ENCODE data around the gene DACT1. TPM values are rescaled to one million over a fixed set of nuclear protein-coding genes. Genes with fewer than 3 reads are reported as not detected.

Gene DACT1
- total RNA-seq, 4 donors from 2014 or later: 2.4 to 11.0 (median 5.5) TPM

DNA sequence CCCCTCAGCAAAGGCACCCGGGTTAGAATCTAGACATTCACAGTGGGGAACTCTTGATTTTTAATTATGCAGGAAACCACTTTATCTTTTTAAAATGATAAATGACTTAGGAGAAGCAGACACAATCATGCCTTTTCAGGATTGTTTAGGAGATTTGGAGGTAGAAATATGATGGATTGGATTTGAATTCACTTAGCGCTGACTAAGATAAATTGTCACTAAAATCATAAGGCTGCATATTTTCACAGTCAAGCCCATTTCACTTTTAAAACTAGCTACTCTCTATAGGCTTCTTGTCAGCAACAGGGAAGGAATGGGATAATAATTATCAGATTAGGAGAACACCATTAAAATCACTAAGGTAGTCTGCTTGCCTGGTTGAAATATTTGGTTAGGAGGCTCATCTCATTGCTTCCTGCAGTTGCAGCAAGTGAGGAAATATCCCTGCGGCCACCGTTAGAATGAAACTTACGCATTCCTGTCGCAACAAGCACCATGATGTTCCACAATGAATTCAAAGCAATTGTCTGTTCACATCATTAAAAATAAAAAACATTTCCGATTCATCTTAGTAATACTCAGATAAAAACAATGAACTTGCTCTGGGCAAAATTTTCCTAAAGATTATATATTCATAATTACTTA is 31.9 kb downstream of the DACT1 start:
- DNase-seq (ENCODE audit: low spot score in 2 of 2): no peak
- intact Hi-C loops (cut with DNase I; ENCODE audit: low total_unique reads): no loop called here
- WGBS, 2 donors: 61 to 73% methylated on average over 7 of the region's 7 CpGs
- H3K4me3 ChIP-seq (ENCODE audit: low read depth, poor library complexity, severe bottlenecking): no peak overlapping the region
- TF ChIP-seq, protein P1, sequence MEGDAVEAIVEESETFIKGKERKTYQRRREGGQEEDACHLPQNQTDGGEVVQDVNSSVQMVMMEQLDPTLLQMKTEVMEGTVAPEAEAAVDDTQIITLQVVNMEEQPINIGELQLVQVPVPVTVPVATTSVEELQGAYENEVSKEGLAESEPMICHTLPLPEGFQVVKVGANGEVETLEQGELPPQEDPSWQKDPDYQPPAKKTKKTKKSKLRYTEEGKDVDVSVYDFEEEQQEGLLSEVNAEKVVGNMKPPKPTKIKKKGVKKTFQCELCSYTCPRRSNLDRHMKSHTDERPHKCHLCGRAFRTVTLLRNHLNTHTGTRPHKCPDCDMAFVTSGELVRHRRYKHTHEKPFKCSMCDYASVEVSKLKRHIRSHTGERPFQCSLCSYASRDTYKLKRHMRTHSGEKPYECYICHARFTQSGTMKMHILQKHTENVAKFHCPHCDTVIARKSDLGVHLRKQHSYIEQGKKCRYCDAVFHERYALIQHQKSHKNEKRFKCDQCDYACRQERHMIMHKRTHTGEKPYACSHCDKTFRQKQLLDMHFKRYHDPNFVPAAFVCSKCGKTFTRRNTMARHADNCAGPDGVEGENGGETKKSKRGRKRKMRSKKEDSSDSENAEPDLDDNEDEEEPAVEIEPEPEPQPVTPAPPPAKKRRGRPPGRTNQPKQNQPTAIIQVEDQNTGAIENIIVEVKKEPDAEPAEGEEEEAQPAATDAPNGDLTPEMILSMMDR (IDR thresholded peaks at IDR 0.05): no peak
- TF ChIP-seq POLR2A (IDR thresholded peaks at IDR 0.05): no peak

DNA sequence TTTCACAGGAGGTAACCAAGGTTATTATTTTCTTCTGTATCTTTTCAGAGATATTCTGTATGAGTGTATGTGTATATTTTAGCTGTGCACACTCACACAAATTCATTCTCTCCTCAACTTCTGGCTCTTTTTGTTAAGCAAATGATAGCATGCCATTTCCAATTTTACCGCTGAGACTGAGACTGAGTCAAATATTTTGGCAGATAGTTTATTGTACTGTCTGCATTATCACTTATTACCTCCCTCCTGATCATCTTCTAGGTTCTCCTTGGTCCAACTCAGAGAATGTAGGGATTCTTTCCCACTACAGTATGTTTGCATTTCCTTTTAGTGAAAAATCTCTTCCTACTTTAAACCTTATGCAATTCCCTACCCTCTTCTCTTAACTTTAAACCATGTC is 33.3 kb downstream of the DACT1 start:
- 28 to 55% methylated on average over 1 of the region's 1 CpG for WGBS, 2 donors
- DNase-seq (ENCODE audit: low spot score in 2 of 2): no peak
- intact Hi-C loops (cut with DNase I; ENCODE audit: low total_unique reads): no loop called here
- TF ChIP-seq POLR2A (IDR thresholded peaks at IDR 0.05): no peak
- TF ChIP-seq, protein P1 (IDR thresholded peaks at IDR 0.05): no peak
- no peak overlapping the region for H3K4me3 ChIP-seq (ENCODE audit: low read depth, poor library complexity, severe bottlenecking)

DNA sequence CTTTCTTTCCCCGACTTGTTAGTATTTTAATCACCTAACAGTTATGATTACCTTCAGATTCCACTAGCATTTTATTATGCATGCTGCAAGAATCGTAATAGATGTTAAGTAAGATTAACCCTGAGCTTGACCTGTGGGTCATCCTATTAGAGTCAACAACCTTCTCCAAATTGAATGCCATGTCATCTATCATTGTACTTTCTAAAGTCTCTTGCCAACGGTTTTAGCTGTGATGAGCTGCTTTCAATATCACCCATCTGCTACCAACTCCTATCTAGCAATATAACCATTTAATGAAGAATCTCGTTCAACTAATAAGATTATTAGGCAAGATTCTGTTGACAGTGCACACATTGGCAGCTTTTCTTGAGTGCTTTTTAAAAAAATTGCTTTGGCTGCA is 33.7 kb downstream of the DACT1 start:
- no peak overlapping the region for H3K4me3 ChIP-seq (ENCODE audit: low read depth, poor library complexity, severe bottlenecking)
- DNase-seq (ENCODE audit: low spot score in 2 of 2): no peak
- intact Hi-C loops (cut with DNase I; ENCODE audit: low total_unique reads): no loop called here
- 58% methylated on average over 4 of the region's 4 CpGs for WGBS, 2 donors
- TF ChIP-seq, protein P1 (IDR thresholded peaks at IDR 0.05): no peak
- TF ChIP-seq POLR2A (IDR thresholded peaks at IDR 0.05): no peak

DNA sequence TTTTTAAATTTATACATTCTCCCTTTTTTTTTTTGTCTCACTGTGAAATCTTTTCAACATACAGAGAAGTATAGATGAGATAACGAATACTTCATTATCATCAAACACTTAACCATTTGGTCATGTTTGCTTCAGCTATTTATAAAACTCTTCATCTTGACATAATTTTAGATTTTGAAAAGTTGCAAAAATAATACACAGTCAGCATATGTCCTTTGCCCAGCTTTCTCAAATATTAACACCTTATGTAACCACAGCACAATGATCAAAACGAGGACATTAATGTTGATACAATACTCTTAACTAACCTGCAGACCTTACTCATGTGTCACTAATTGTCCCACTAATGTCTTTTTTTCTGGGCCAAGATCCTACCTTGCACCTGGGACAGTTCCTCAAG is 36.0 kb downstream of the DACT1 start:
- intact Hi-C loops (cut with DNase I; ENCODE audit: low total_unique reads): no loop called here
- 83 to 90% methylated on average over 2 of the region's 2 CpGs for WGBS, 2 donors
- no peak overlapping the region for H3K4me3 ChIP-seq (ENCODE audit: low read depth, poor library complexity, severe bottlenecking)
- no peak for TF ChIP-seq POLR2A (IDR thresholded peaks at IDR 0.05)
- TF ChIP-seq, protein P1 (IDR thresholded peaks at IDR 0.05): no peak
- no peak for DNase-seq (ENCODE audit: low spot score in 2 of 2)

DNA sequence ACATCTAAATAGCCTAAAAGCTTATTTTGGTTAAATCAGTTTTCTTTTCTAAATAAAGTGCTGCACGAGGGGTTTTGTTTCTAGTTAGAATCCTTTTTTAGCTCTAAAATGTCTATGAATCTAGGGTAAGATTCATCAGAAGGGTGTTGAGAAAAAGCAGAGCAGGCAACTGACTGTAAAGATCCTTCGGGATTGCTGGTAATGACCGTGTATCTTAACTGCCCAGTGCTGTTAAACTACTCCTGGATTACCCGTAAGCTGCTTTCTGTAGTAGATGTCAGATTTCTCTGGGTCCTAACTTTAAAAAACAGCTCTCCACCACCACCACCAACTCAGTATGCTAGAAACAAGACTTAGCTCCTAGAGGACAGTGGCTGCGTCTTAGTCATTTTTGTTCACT is 39.2 kb downstream of the DACT1 start:
- intact Hi-C loops (cut with DNase I; ENCODE audit: low total_unique reads): no loop called here
- no peak for DNase-seq (ENCODE audit: low spot score in 2 of 2)
- 73 to 79% methylated on average over 5 of the region's 5 CpGs for WGBS, 2 donors
- no peak overlapping the region for H3K4me3 ChIP-seq (ENCODE audit: low read depth, poor library complexity, severe bottlenecking)
- TF ChIP-seq, protein P1 (IDR thresholded peaks at IDR 0.05): no peak
- TF ChIP-seq POLR2A (IDR thresholded peaks at IDR 0.05): no peak

DNA sequence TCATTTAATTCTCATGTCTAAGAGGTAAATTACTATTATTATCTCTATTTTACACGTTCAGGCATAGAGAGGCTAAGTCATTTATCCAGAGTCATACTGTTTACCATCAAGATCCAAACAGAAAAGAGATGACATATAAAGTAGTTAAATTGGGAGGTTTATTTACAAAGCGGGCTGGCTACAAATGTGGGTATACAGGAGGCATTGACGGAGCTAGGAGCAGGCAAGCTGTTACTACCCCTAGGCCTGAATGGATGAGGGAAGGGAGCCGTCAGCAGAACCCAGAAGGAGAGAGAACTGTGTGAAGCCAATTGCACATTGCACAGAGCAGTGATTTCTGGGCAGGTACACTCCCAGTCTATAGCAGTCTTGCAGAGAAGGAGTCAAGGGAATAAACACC is 39.8 kb downstream of the DACT1 start:
- 89 to 92% methylated on average over 4 of the region's 4 CpGs for WGBS, 2 donors
- no peak overlapping the region for H3K4me3 ChIP-seq (ENCODE audit: low read depth, poor library complexity, severe bottlenecking)
- TF ChIP-seq, protein P1 (IDR thresholded peaks at IDR 0.05): no peak
- TF ChIP-seq POLR2A (IDR thresholded peaks at IDR 0.05): no peak
- intact Hi-C loops (cut with DNase I; ENCODE audit: low total_unique reads): no loop called here
- no peak for DNase-seq (ENCODE audit: low spot score in 2 of 2)

Measured in lower leg skin (tissue), 4 donors.